Endodermal cell (in vitro differentiated cells): ENCODE results near the gene HLA-B. TPM values are rescaled to one million over a fixed set of nuclear protein-coding genes. Genes with fewer than 3 reads are reported as not detected.

ENCODE experiments used
- DNase-seq: peaks from one replicate; pipeline ENCODE4 v3.0.0-alpha.2; 2017
- H3K27ac ChIP-seq: 2 replicates; pipeline ENCODE4 v1.5.1; 2013; ENCODE audit warnings: mild to moderate bottlenecking, low read depth, low read length, moderate library complexity
- H3K27me3 ChIP-seq: 2 replicates; pipeline ENCODE4 v1.6.1; 2013; ENCODE audit warnings: mild to moderate bottlenecking, low read length, moderate library complexity; ENCODE audit not compliant: insufficient read depth, control insufficient read depth, poor library complexity, severe bottlenecking
- H3K36me3 ChIP-seq: 2 replicates; pipeline ENCODE4 v1.7.0; 2013; ENCODE audit warnings: mild to moderate bottlenecking, low read length, moderate library complexity; ENCODE audit not compliant: control insufficient read depth, insufficient read depth
- H3K4me1 ChIP-seq: one replicate; pipeline ENCODE4 v1.7.0; 2013; ENCODE audit warnings: low read length; ENCODE audit not compliant: control insufficient read depth, insufficient read depth
- H3K4me3 ChIP-seq: 2 replicates; pipeline ENCODE4 v1.5.1; 2013; ENCODE audit warnings: mild to moderate bottlenecking, low read length, moderate library complexity
- H3K9ac ChIP-seq: 2 replicates; pipeline ENCODE4 v1.6.1; 2013; ENCODE audit warnings: mild to moderate bottlenecking, low read length, moderate library complexity; ENCODE audit not compliant: poor library complexity, severe bottlenecking; ENCODE audit errors: extremely low read depth
- H3K9me3 ChIP-seq: 2 replicates; pipeline ENCODE4 v1.6.1; 2013; ENCODE audit warnings: mild to moderate bottlenecking, low read length, moderate library complexity; ENCODE audit not compliant: control insufficient read depth
- H3K27ac Mint-ChIP-seq: 2 replicates; pipeline ENCODE4 v1.8.0; 2020; ENCODE audit warnings: mixed read lengths
- H3K27me3 Mint-ChIP-seq: 2 replicates; pipeline ENCODE4 v1.8.0; 2021; ENCODE audit warnings: mild to moderate bottlenecking, mixed read lengths; ENCODE audit not compliant: insufficient read depth
- H3K36me3 Mint-ChIP-seq: 2 replicates; pipeline ENCODE4 v1.8.0; 2020; ENCODE audit warnings: low read depth, mixed read lengths
- H3K4me1 Mint-ChIP-seq: 2 replicates; pipeline ENCODE4 v1.8.0; 2020; ENCODE audit warnings: mixed read lengths
- H3K4me3 Mint-ChIP-seq: 2 replicates; pipeline ENCODE4 v1.8.0; 2020; ENCODE audit warnings: mild to moderate bottlenecking, moderate library complexity, mixed read lengths
- H3K9me3 Mint-ChIP-seq: 2 replicates; pipeline ENCODE4 v1.8.0; 2020; ENCODE audit warnings: mild to moderate bottlenecking, mixed read lengths
- WGBS, 2 experiments: methylation state at CpG; one replicate each; pipeline versions ENCODE4 v1.1.5 to v1.1.7; 2013; ENCODE audit warnings: missing lambda C conversion rate in 2 of 2, mixed read lengths in 1 of 2; ENCODE audit not compliant: insufficient coverage in 1 of 2, insufficient read length in 1 of 2; 5-methylcytosine and 5-hydroxymethylcytosine counted together
- total RNA-seq, 2 donors: library from RNA; stranded (reverse); fragmentation: NEBNext Ultra II Directional in 1 of 2; extraction: Animal tissue kit (Norgen Biotek cat#: 25700) in 1 of 2; gene quantifications; 2 replicates in 1 of 2; 3 replicates in 1 of 2; pipeline ENCODE4 v1.2.1, GENCODE V29; 2021
- TF ChIP-seq, protein P1 (sequence below): fragments of 200-600 bp; sonication (generic); conservative IDR thresholded peaks from 2 replicates; pipeline ENCODE4 v1.5.0; 2021; ENCODE audit warnings: antibody characterized with exemption, mild to moderate bottlenecking

Gene HLA-B
- total RNA-seq, 2 donors from 2014 or later, result 194 to 1,067 TPM

DNA sequence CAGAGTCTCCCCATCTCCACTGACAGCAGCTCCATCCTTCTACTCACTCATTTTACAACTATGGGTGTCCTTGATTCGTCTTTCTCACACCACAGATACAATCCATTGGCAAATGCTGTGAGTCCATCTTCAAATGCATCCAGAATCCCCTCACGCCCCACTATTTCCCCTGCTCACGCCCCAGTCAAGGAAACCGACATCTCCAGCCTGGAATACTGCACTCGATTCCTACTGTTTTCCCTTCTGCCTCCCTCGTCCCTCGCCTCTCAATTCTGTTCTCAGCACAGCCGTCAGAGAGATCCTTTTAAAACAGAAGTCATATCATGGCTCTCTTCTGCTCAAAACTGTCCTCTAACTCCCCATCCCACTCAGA lies 4.7 kb downstream of the HLA-B start:
- WGBS, 2 experiments, result 78 to 88% methylated on average over 7 to 8 of the region's 8 CpGs
- peaks cover 8% of the 10 kb centered on the region for H3K4me1 ChIP-seq
- Mint-ChIP-seq H3K27ac (no peak overlapping the region), H3K4me3 (no peak overlapping the region), H3K36me3 (peaks cover 23% of the 10 kb centered on the region), H3K4me1 (peaks cover 39% of the 10 kb centered on the region), H3K27me3 (peaks cover 60% of the 10 kb centered on the region), H3K9me3 (no peaks in the 10 kb centered on the region)
- H3K9ac ChIP-seq, result no peak overlapping the region
- DNase-seq, result no peak
- peaks cover 4% of the 10 kb centered on the region for H3K9me3 ChIP-seq
- H3K27ac ChIP-seq, result no peak overlapping the region
- no peaks in the 10 kb centered on the region for H3K36me3 ChIP-seq
- no peak overlapping the region for H3K4me3 ChIP-seq
- TF ChIP-seq, protein P1, sequence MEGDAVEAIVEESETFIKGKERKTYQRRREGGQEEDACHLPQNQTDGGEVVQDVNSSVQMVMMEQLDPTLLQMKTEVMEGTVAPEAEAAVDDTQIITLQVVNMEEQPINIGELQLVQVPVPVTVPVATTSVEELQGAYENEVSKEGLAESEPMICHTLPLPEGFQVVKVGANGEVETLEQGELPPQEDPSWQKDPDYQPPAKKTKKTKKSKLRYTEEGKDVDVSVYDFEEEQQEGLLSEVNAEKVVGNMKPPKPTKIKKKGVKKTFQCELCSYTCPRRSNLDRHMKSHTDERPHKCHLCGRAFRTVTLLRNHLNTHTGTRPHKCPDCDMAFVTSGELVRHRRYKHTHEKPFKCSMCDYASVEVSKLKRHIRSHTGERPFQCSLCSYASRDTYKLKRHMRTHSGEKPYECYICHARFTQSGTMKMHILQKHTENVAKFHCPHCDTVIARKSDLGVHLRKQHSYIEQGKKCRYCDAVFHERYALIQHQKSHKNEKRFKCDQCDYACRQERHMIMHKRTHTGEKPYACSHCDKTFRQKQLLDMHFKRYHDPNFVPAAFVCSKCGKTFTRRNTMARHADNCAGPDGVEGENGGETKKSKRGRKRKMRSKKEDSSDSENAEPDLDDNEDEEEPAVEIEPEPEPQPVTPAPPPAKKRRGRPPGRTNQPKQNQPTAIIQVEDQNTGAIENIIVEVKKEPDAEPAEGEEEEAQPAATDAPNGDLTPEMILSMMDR, result no peak
- H3K27me3 ChIP-seq, result peaks cover 45% of the 10 kb centered on the region

DNA sequence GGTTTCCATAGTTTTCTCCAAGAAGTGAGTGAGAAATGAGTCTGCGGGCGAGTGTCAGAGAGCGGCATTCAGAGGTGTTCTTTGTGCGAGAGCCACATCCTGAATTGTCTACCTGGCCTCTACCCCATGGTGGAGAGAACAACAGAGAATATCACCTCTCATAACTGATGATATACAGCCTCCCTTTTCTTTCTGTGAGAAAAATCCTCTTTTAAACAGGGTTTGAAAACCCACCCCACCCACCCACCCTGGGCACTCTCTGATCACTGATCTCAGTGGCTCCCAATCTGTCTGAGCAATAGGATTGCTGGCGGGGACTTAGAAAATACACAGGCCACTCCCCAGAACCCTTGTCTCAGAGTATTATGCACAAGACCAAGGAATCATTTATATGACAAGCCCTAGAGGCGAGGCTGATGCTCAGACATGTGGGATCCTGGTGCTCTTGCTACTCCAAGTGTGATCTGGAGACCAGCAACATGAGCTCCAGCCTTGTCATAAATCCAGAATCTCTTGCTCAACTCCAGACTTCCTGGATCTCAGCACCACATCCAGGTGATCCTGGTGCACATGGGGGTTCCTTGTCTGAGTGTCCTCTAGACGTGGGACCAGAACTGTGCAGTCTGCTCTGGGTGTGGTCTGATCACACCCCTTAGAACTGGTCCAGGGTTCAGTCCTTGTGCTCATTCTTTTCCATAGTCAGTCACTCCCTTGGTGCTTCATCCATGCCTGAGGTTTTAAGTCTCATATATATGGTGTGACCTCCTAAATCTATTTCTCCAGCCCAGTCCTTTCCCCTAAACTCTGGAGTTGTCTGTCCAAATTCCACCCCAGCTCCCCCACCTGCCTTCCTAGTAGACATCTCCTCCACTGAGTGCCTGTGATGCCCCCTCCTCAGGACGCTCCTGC lies 5.3 kb downstream of the HLA-B start:
- H3K27ac Mint-ChIP-seq, result no peak overlapping the region
- Histone ChIP-seq H3K36me3 (no peaks in the 10 kb centered on the region), H3K4me1 (peaks cover 8% of the 10 kb centered on the region), H3K4me3 (no peak overlapping the region), H3K9me3 (peaks cover 10% of the 10 kb centered on the region), H3K27me3 (peaks cover 39% of the 10 kb centered on the region), H3K9ac (no peak overlapping the region), H3K27ac (no peak overlapping the region)
- no peak for DNase-seq
- peaks cover 23% of the 10 kb centered on the region for H3K36me3 Mint-ChIP-seq
- H3K9me3 Mint-ChIP-seq, result no peaks in the 10 kb centered on the region
- 80 to 81% methylated on average over 6 to 8 of the region's 8 CpGs for WGBS, 2 experiments
- no peak overlapping the region for H3K4me3 Mint-ChIP-seq
- TF ChIP-seq, protein P1, result no peak
- H3K4me1 Mint-ChIP-seq, result peaks cover 43% of the 10 kb centered on the region
- H3K27me3 Mint-ChIP-seq, result peaks cover 55% of the 10 kb centered on the region

DNA sequence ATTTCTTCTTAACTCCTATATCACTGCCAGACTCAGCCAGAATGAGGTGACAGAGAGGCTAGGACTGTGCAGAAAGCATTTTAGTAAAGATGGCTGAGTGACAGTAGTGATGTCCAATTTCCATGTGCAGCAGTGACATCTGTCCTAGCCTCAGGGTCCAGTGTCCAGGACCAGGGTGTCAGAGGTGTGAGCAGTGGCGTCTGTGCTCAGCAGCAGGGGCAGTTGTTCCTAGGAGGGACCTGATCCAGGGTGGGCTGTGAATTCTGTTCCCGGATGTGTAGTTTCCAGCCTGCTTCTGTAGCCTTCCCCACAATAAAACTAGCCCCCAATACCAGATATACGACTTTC lies 6.0 kb downstream of the HLA-B start:
- H3K4me3 ChIP-seq, result peak overlapping the region; percentile 25
- Mint-ChIP-seq H3K4me3 (no peak overlapping the region), H3K27ac (no peak overlapping the region), H3K4me1 (peaks cover 43% of the 10 kb centered on the region), H3K36me3 (peaks cover 23% of the 10 kb centered on the region), H3K9me3 (no peaks in the 10 kb centered on the region), H3K27me3 (peaks cover 50% of the 10 kb centered on the region)
- TF ChIP-seq, protein P1, result no peak
- peaks cover 15% of the 10 kb centered on the region for H3K9me3 ChIP-seq
- H3K4me1 ChIP-seq, result peaks cover 8% of the 10 kb centered on the region
- H3K27me3 ChIP-seq, result peaks cover 32% of the 10 kb centered on the region
- H3K27ac ChIP-seq, result no peak overlapping the region
- 76 to 100% methylated on average over 1 to 3 of the region's 3 CpGs for WGBS, 2 experiments
- DNase-seq, result no peak
- no peak overlapping the region for H3K9ac ChIP-seq
- no peaks in the 10 kb centered on the region for H3K36me3 ChIP-seq
